HepG2 (cell line): ENCODE measurements around the gene RAC3. TPM values are rescaled to one million over a fixed set of nuclear protein-coding genes. Genes with fewer than 3 reads are reported as not detected.

ENCODE experiments used
- AFF4 ChIP-seq: sonication (generic); formaldehyde crosslinking; IDR thresholded peaks from 2 replicates; pipeline ENCODE4 v1.4.0; 2020; ENCODE audit warnings: missing genetic modification reagents
- BCL6 ChIP-seq: IDR thresholded peaks from 2 replicates; pipeline ENCODE4 v1.6.1; 2016; ENCODE audit warnings: missing genetic modification reagents, missing compliant biosample characterization
- FOXP1 ChIP-seq, 2 experiments: fragments of 450-650 bp in 1 of 2; IDR thresholded peaks; 2 replicates each; pipeline ENCODE4 v1.6.1; 2017 to 2018; ENCODE audit warnings: antibody characterized with exemption in 1 of 2
- LCORL ChIP-seq, 2 experiments: fragments of 450-650 bp in 1 of 2; sonication (generic) in 1 of 2; formaldehyde crosslinking in 1 of 2; IDR thresholded peaks; 2 replicates each; pipeline versions ENCODE4 v1.5.0 to v1.6.1; 2017 to 2020; ENCODE audit warnings: antibody characterized with exemption in 1 of 2, missing genetic modification reagents in 1 of 2
- MXD3 ChIP-seq: IDR thresholded peaks from 2 replicates; pipeline ENCODE4 v1.6.1; 2016; ENCODE audit warnings: mild to moderate bottlenecking, missing biosample characterization, missing genetic modification reagents
- PITX1 ChIP-seq: sonication (generic); formaldehyde crosslinking; IDR thresholded peaks from 2 replicates; pipeline ENCODE4 v1.5.1; 2020; ENCODE audit warnings: mild to moderate bottlenecking, missing genetic modification reagents
- RAD51 ChIP-seq: fragments of 450-650 bp; IDR thresholded peaks from 2 replicates; pipeline ENCODE4 v1.6.1; 2016; ENCODE audit warnings: borderline replicate concordance
- SIN3A ChIP-seq: IDR thresholded peaks from 2 replicates; pipeline ENCODE4 v1.6.1; 2011; ENCODE audit warnings: low read depth, mild to moderate bottlenecking, control low read depth, low read length, borderline replicate concordance
- SP2 ChIP-seq: sonication (generic); formaldehyde crosslinking; IDR thresholded peaks from 2 replicates; pipeline ENCODE4 v1.5.1; 2020; ENCODE audit warnings: mild to moderate bottlenecking, missing genetic modification reagents
- ZHX1 ChIP-seq: sonication (generic); formaldehyde crosslinking; IDR thresholded peaks from 2 replicates; pipeline ENCODE4 v1.8.1; 2022; ENCODE audit warnings: low read depth, mild to moderate bottlenecking, missing genetic modification reagents
- ZNF12 ChIP-seq: sonication (generic); formaldehyde crosslinking; IDR thresholded peaks from 2 replicates; pipeline ENCODE4 v1.5.0; 2020; ENCODE audit warnings: missing genetic modification reagents
- ZNF224 ChIP-seq: sonication (generic); formaldehyde crosslinking; IDR thresholded peaks from 2 replicates; pipeline ENCODE4 v1.5.0; 2020; ENCODE audit warnings: mild to moderate bottlenecking, missing genetic modification reagents
- ZNF44 ChIP-seq: sonication (generic); formaldehyde crosslinking; IDR thresholded peaks from 2 replicates; pipeline ENCODE4 v1.5.1; 2020; ENCODE audit warnings: mild to moderate bottlenecking, missing genetic modification reagents
- ZNF562 ChIP-seq: sonication (generic); formaldehyde crosslinking; IDR thresholded peaks from 2 replicates; pipeline ENCODE4 v1.8.0; 2022; ENCODE audit warnings: missing genetic modification reagents, borderline replicate concordance
- ZNF597 ChIP-seq: sonication (generic); formaldehyde crosslinking; IDR thresholded peaks from 2 replicates; pipeline ENCODE4 v1.5.0; 2020; ENCODE audit warnings: missing genetic modification reagents
- ZNF761 ChIP-seq: sonication (generic); formaldehyde crosslinking; conservative IDR thresholded peaks from 2 replicates; pipeline ENCODE4 v1.4.0; 2020; ENCODE audit warnings: mild to moderate bottlenecking, missing genetic modification reagents
- ZUFSP ChIP-seq: sonication (generic); formaldehyde crosslinking; IDR thresholded peaks from 2 replicates; pipeline ENCODE4 v1.9.0; 2021; ENCODE audit warnings: missing genetic modification reagents, mild to moderate bottlenecking, borderline replicate concordance
- polyA plus RNA-seq, 8 experiments: library from polyadenylated mRNA; depleted of rRNA in 3 of 8; stranded (reverse) in 7 of 8; unstranded in 1 of 8; fragments of >200 nt; fragmentation: Illumina TruSeq in 4 of 8; extraction: Trizol in 4 of 8; gene quantifications; 2 replicates each; pipeline versions ENCODE4 v1.2.1 to v1.2.3, GENCODE V29; 2011 to 2016; ENCODE audit warnings: low read depth in 4 of 8, missing spikeins in 1 of 8, mixed read lengths in 1 of 8; ENCODE audit not compliant: insufficient read depth in 1 of 8
- total RNA-seq, 5 experiments: library from RNA; depleted of rRNA; stranded (reverse); fragments of >200 nt; fragmentation: Illumina TruSeq; extraction: Trizol; gene quantifications; 2 replicates each; pipeline ENCODE4 v1.2.3, GENCODE V29; 2016; ENCODE audit warnings: low read depth in 1 of 5

Gene RAC3
- total and polyA plus RNA-seq, 2 of the 13 experiments (the other 11 are each of a cell fraction or from before 2014, with no cell fraction given): 10.5 to 21.3 TPM

GRCh38 chr17:82018152-82018988 is 13.1 kb upstream of the RAC3 start (continued):
- no peak for TF ChIP-seq ZNF44
- TF ChIP-seq SIN3A: no peak
- TF ChIP-seq PITX1 (CRISPR knock-in tag): no peak
- no peak for TF ChIP-seq FOXP1 (IDR thresholded peaks at IDR 0.05)
- no peak for TF ChIP-seq FOXP1 (CRISPR knock-in tag; IDR thresholded peaks at IDR 0.05)
- no peak for TF ChIP-seq RAD51
- TF ChIP-seq ZUFSP (CRISPR knock-in tag): no peak
- no peak for TF ChIP-seq SP2 (CRISPR knock-in tag)
- no peak for TF ChIP-seq ZNF761 (CRISPR knock-in tag)
- TF ChIP-seq AFF4 (CRISPR knock-in tag): peak; percentile 54; the same call in 1 of the 2 replicates
- peak; percentile 58; the same call in 1 of the 2 replicates for TF ChIP-seq MXD3 (CRISPR knock-in tag)
- no peak for TF ChIP-seq ZHX1 (CRISPR knock-in tag)
- no peak for TF ChIP-seq ZNF12 (CRISPR knock-in tag)
- no peak for TF ChIP-seq ZNF597 (CRISPR knock-in tag)
- no peak for TF ChIP-seq ZNF562 (CRISPR knock-in tag)
- TF ChIP-seq LCORL (IDR thresholded peaks at IDR 0.05): no peak
- no peak for TF ChIP-seq LCORL (CRISPR knock-in tag; IDR thresholded peaks at IDR 0.05)
- TF ChIP-seq ZNF224 (CRISPR knock-in tag): no peak
- no peak for TF ChIP-seq BCL6 (CRISPR knock-in tag)
